ENCODE results near the gene CACNA2D2.
A peak's percentile ranks its signal among the peaks of the same experiment; 100 is the strongest.

The CACNA2D2 gene

DNA sequence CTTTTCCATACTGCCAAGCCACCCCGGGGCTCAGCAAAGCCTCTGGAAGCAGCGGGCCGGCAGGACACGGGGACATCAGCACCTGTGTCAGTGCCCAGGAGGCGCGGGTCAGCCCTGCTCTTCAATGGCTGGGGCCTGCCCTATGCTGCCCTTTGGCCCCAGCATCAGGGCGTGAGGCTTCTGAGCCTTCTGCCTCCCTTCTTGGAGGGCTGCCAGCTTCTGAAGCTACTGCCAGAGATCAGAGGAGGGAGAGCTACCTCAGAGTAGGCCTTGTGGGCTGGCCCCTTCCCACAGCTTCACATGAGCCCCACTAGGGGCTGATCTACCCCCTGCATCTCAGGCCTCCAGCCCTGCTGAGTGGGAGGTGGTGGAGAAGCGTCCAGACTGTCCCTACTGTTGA lies 131.1 kb downstream of the CACNA2D2 start:
- Histone ChIP-seq H3K79me2 (ENCODE audit: insufficient read depth, low read length) (no peaks in the 10 kb centered on the region), H3K27ac (ENCODE audit: low read length) (no peak overlapping the region), H3K27me3 (ENCODE audit: insufficient read depth, low read length, poor library complexity) (no peaks in the 10 kb centered on the region), H3K36me3 (ENCODE audit: insufficient read depth, low read length) (no peaks in the 10 kb centered on the region), H3K4me3 (ENCODE audit: low read depth in 1 of 2, low read length in 2 of 2) (no peak overlapping the region), H3K4me2 (ENCODE audit: insufficient read depth, low read length) (no peak overlapping the region), H2AFZ (ENCODE audit: low read depth, low read length) (no peak overlapping the region), H3K9me3 (ENCODE audit: insufficient read depth, low read length, severe bottlenecking) (no peaks in the 10 kb centered on the region), H3K4me1 (ENCODE audit: insufficient read depth, low read length) (0 out of 2 replicates have a peak, but pooled peaks cover 2% of the 10 kb centered on the region), H4K20me1 (ENCODE audit: insufficient read depth, low read length) (peaks cover 4% of the 10 kb centered on the region; the same call in 1 of the 2 replicates), H3K9ac (ENCODE audit: low read depth, low read length) (no peak overlapping the region)
- no peak for TF ChIP-seq EZH2 (IDR thresholded peaks at IDR 0.05; ENCODE audit: borderline replicate concordance, low read depth, low read length, severe bottlenecking)
- TF ChIP-seq, protein P1, sequence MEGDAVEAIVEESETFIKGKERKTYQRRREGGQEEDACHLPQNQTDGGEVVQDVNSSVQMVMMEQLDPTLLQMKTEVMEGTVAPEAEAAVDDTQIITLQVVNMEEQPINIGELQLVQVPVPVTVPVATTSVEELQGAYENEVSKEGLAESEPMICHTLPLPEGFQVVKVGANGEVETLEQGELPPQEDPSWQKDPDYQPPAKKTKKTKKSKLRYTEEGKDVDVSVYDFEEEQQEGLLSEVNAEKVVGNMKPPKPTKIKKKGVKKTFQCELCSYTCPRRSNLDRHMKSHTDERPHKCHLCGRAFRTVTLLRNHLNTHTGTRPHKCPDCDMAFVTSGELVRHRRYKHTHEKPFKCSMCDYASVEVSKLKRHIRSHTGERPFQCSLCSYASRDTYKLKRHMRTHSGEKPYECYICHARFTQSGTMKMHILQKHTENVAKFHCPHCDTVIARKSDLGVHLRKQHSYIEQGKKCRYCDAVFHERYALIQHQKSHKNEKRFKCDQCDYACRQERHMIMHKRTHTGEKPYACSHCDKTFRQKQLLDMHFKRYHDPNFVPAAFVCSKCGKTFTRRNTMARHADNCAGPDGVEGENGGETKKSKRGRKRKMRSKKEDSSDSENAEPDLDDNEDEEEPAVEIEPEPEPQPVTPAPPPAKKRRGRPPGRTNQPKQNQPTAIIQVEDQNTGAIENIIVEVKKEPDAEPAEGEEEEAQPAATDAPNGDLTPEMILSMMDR (IDR thresholded peaks at IDR 0.05; ENCODE audit: borderline replicate concordance, extremely low read depth, low read length, poor library complexity, severe bottlenecking): peak; percentile 23
- ATAC-seq (ENCODE audit: insufficient read depth, low read depth): peak; percentile 84
- DNase-seq: peak; percentile 69

DNA sequence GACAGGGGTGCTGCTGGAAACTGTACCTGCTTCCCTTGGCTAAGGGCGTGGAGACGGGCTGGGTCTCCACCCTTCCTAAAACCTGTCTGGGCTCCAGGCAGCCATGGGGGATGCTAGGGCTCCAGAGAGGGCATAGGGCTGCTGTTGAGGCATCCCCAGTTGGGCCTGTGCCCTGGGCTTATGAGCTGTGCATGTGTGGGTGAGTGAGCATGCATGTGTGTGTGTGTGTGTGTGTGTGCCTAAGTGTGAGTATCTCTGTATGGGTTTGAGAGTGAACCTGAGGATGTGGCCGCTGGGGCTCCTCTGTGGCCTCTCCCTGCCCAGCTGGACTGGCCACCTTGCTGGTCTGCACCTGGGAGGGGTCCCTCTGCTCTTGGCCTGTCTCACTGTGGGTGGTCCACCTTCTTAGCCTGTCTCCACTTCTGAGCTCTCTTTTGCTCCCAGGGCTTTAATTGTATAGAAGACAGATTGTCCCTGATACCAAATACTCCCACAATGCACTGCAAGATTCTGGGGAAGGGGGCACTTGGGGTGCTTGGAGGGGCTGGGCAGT lies 132.2 kb downstream of the CACNA2D2 start:
- Histone ChIP-seq H2AFZ (ENCODE audit: low read depth, low read length) (no peak overlapping the region), H3K27ac (ENCODE audit: low read length) (no peak overlapping the region), H4K20me1 (ENCODE audit: insufficient read depth, low read length) (peaks cover 4% of the 10 kb centered on the region; the same call in 1 of the 2 replicates), H3K79me2 (ENCODE audit: insufficient read depth, low read length) (no peaks in the 10 kb centered on the region), H3K4me3 (ENCODE audit: low read depth in 1 of 2, low read length in 2 of 2) (no peak overlapping the region), H3K36me3 (ENCODE audit: insufficient read depth, low read length) (no peaks in the 10 kb centered on the region), H3K4me2 (ENCODE audit: insufficient read depth, low read length) (no peak overlapping the region), H3K4me1 (ENCODE audit: insufficient read depth, low read length) (0 out of 2 replicates have a peak, but pooled peaks cover 2% of the 10 kb centered on the region), H3K9ac (ENCODE audit: low read depth, low read length) (no peak overlapping the region), H3K9me3 (ENCODE audit: insufficient read depth, low read length, severe bottlenecking) (no peaks in the 10 kb centered on the region), H3K27me3 (ENCODE audit: insufficient read depth, low read length, poor library complexity) (no peaks in the 10 kb centered on the region)
- no peak for DNase-seq
- TF ChIP-seq, protein P1 (IDR thresholded peaks at IDR 0.05; ENCODE audit: borderline replicate concordance, extremely low read depth, low read length, poor library complexity, severe bottlenecking): no peak
- TF ChIP-seq EZH2 (IDR thresholded peaks at IDR 0.05; ENCODE audit: borderline replicate concordance, low read depth, low read length, severe bottlenecking): no peak
- ATAC-seq (ENCODE audit: insufficient read depth, low read depth): no peak

DNA sequence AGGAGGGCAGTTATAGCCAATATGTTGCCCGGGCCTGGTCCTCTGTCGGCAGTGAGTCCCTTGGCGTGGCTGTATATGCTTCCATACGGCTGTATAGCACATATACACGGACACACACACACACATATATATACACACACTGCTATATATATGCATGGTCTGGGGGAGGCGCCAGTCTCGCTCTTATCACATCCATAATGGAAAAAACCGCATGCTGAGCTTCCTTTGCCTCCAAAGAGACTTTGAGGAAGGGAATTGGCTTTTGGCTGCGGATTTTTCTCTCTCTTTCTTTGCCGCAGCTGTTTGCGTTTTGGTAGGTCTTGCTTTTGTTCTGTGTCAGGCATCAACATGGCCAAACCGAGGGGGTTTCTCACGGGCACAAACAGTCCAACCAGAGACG lies 132.8 kb downstream of the CACNA2D2 start:
- no peak overlapping the region for H3K4me3 ChIP-seq (ENCODE audit: low read depth in 1 of 2, low read length in 2 of 2)
- no peaks in the 10 kb centered on the region for H3K9me3 ChIP-seq (ENCODE audit: insufficient read depth, low read length, severe bottlenecking)
- no peak overlapping the region for H3K27ac ChIP-seq (ENCODE audit: low read length)
- no peak overlapping the region for H3K9ac ChIP-seq (ENCODE audit: low read depth, low read length)
- H2AFZ ChIP-seq (ENCODE audit: low read depth, low read length): no peak overlapping the region
- TF ChIP-seq, protein P1 (IDR thresholded peaks at IDR 0.05; ENCODE audit: borderline replicate concordance, extremely low read depth, low read length, poor library complexity, severe bottlenecking): peak; percentile 36
- no peak for TF ChIP-seq EZH2 (IDR thresholded peaks at IDR 0.05; ENCODE audit: borderline replicate concordance, low read depth, low read length, severe bottlenecking)
- H3K27me3 ChIP-seq (ENCODE audit: insufficient read depth, low read length, poor library complexity): no peaks in the 10 kb centered on the region
- no peak overlapping the region for H3K4me2 ChIP-seq (ENCODE audit: insufficient read depth, low read length)
- no peak for ATAC-seq (ENCODE audit: insufficient read depth, low read depth)
- peaks cover 4% of the 10 kb centered on the region; the same call in 1 of the 2 replicates for H3K4me1 ChIP-seq (ENCODE audit: insufficient read depth, low read length)
- H4K20me1 ChIP-seq (ENCODE audit: insufficient read depth, low read length): peaks cover 4% of the 10 kb centered on the region; the same call in 1 of the 2 replicates
- no peaks in the 10 kb centered on the region for H3K36me3 ChIP-seq (ENCODE audit: insufficient read depth, low read length)
- no peak for DNase-seq
- H3K79me2 ChIP-seq (ENCODE audit: insufficient read depth, low read length): no peaks in the 10 kb centered on the region

All from DND-41 (cell line).